ELF-1 (cell line): ENCODE results near the gene KDM1A.
"Not testable (repeated sequence)": the region's sequence is repeated elsewhere in the genome, so short reads cannot be mapped to it uniquely, and the experiment has no call there.

Experiments
- DNase-seq: peaks from one replicate; pipeline ENCODE4 v3.0.0-alpha.2; 2016; ENCODE audit warnings: low read depth, low spot score

KDM1A gene

GRCh38 chr1:23019094-23019862 lies at the start of gene KDM1A:
TSS of gene KDM1A (plus strand) at chr1:23019468. CDS start at chr1:23019597, 129 bp downstream.
- DNase-seq: peak; percentile 96

- DNase-seq: no peak
Observed at GRCh38 chr1:22970096-22970495, 49.2 kb upstream of the KDM1A start.

GRCh38 chr1:22971161-22971560 lies 48.1 kb upstream of the KDM1A start:
- DNase-seq: no peak

GRCh38 chr1:22971611-22972405 lies 47.5 kb upstream of the KDM1A start:
- peak; percentile 48 for DNase-seq

GRCh38 chr1:22972760-22973159 lies 46.5 kb upstream of the KDM1A start, which contains the start of gene LACTBL1:
TSS of gene LACTBL1 (minus strand) at chr1:22972866. CDS start at chr1:22972316, 550 bp downstream.
- no peak for DNase-seq

GRCh38 chr1:22975694-22976093 lies 43.6 kb upstream of the KDM1A start:
- no peak for DNase-seq

GRCh38 chr1:22976127-22976460 lies 43.2 kb upstream of the KDM1A start:
- DNase-seq: no peak

- peak; percentile 88 for DNase-seq
Observed at GRCh38 chr1:22976461-22977243, 42.6 kb upstream of the KDM1A start.

GRCh38 chr1:22978299-22978698 lies 41.0 kb upstream of the KDM1A start:
- no peak for DNase-seq

- DNase-seq: not testable (repeated sequence)
Observed at GRCh38 chr1:22980471-22980790, 38.8 kb upstream of the KDM1A start.

- DNase-seq: no peak
Observed at GRCh38 chr1:22983944-22984343, 35.3 kb upstream of the KDM1A start.

- DNase-seq: not testable (repeated sequence)
Observed at GRCh38 chr1:22992384-22992783, 26.9 kb upstream of the KDM1A start.

- not testable (repeated sequence) for DNase-seq
Observed at GRCh38 chr1:22993220-22993795, 26.0 kb upstream of the KDM1A start.

GRCh38 chr1:22995774-22996173 lies 23.5 kb upstream of the KDM1A start:
- no peak for DNase-seq

GRCh38 chr1:22997528-22997927 lies 21.7 kb upstream of the KDM1A start:
- DNase-seq: peak; percentile 28

- DNase-seq: not testable (repeated sequence)
Observed at GRCh38 chr1:23000133-23000532, 19.1 kb upstream of the KDM1A start.

- DNase-seq: not testable (repeated sequence)
Observed at GRCh38 chr1:23002218-23002617, 17.1 kb upstream of the KDM1A start.

GRCh38 chr1:23004112-23004511 lies 15.2 kb upstream of the KDM1A start:
- no peak for DNase-seq

GRCh38 chr1:23004769-23005168 lies 14.5 kb upstream of the KDM1A start:
- DNase-seq: not testable (repeated sequence)

- DNase-seq: no peak
Observed at GRCh38 chr1:23007106-23007505, 12.2 kb upstream of the KDM1A start.

- no peak for DNase-seq
Observed at GRCh38 chr1:23008901-23009300, 10.4 kb upstream of the KDM1A start.

GRCh38 chr1:23010025-23010424 lies 9.2 kb upstream of the KDM1A start:
- not testable (repeated sequence) for DNase-seq
